Ovary (tissue), 3 donors: ENCODE results near the gene FAM8A1.

Source experiments
- CTCF ChIP-seq, 3 donors: fragments of 450-650 bp in 2 of 3; fragments of 200-600 bp in 1 of 3; IDR thresholded peaks; one replicate each; pipeline versions ENCODE4 v1.5.1 to v1.8.0; 2016 to 2022; ENCODE audit warnings: antibody characterized with exemption in 3 of 3, mild to moderate bottlenecking in 1 of 3
- EP300 ChIP-seq: sonication (generic); formaldehyde crosslinking; IDR thresholded peaks from one replicate; pipeline ENCODE4 v1.6.1; 2017; ENCODE audit warnings: antibody characterized with exemption
- POLR2A ChIP-seq: fragments of 450-650 bp; IDR thresholded peaks from one replicate; pipeline ENCODE4 v1.6.1; 2017; ENCODE audit warnings: antibody characterized with exemption, mild to moderate bottlenecking, moderate library complexity
- donor health status: DM: no; HTN: no; CAD: no.

DNA sequence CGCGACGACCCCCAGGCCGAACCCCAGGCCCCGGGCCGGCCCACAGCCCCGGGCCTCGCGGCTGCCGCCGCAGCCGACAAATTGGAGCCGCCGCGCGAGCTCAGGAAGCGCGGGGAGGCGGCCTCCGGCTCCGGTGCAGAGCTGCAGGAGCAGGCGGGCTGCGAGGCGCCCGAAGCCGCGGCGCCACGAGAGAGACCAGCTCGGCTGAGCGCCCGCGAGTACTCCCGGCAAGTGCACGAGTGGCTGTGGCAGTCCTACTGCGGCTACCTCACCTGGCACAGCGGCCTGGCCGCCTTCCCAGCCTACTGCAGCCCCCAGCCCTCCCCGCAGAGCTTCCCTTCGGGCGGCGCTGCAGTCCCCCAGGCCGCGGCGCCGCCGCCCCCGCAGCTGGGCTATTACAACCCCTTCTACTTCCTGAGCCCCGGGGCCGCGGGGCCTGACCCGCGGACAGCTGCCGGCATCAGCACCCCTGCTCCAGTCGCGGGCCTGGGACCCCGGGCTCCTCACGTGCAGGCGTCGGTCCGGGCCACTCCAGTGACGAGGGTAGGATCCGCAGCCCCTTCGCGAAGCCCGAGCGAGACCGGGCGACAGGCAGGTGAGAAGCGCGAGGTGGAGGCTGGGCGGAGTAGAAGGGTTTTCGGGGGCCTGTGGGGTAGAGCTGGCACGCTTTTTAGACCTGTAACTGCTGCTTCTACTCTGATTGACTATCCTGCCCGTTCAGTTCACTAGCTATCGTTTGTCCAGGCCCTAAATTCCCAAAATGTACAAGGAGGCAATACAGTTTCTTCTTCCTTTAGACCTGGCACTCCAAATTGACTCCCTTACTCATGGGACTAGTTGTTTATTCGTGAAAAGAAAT lies 654 bp downstream of the FAM8A1 start:
- TF ChIP-seq EP300 (no peak), CTCF (IDR thresholded peaks at IDR 0.05) (no peak), POLR2A (no peak)
